ENCODE data around the gene HOXD12. TPM values are rescaled to one million over a fixed set of nuclear protein-coding genes. Genes with fewer than 3 reads are reported as not detected.

Gene HOXD12
- total and polyA plus RNA-seq, 4 donors: not detected

DNA sequence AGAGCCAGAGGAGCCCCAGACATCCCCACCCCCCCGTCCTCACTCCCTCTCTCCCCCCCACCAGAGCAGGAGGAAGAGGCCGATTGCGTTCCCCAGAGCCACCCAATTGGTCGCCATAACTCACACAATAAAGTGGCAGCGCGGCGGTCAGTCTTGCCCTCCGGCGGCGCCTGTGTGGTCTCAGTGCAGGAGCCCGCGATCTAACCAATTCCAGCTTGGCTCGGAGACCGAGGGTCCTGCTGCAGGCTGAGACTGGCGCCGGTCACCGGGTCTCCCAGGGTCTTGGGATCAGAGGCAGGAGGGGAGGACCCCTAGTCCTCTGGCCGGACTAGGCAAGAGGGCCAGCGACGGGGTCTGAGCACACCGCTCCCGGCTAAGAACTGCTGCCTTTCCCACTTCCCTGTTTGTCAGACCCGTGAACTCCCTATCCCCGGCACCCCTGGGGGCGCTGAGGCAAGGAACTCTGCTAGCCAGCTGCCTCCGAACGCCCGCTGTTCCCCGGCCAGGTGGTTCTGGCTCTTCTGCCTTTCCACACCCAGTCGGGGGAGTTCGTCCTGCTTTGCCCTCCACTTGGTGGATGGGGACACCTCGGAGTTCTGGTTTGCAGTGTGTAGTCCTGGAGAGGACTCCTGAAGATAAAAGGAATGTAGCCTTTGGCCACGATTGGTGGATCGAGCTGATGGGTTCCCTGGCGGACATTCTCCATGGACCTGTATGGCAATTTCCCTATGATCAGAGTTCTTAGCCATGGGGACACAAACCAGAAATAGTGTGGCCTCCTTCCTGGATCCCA, 1.0 kb upstream of the HOXD12 start:
- peaks cover 0 to 16% (median 5%) of the 10 kb centered on the region in 5 donors for H3K4me1 ChIP-seq (ENCODE audit: control insufficient read depth in 5 of 5, insufficient read depth in 5 of 5, low read length in 5 of 5)
- ATAC-seq (ENCODE audit: insufficient read depth, low FRiP score) (no peak), DNase-seq (no peak)
- H3K9ac ChIP-seq (ENCODE audit: insufficient read depth in 1 of 2, low read length in 2 of 2): no peak overlapping the region
- no peaks in the 10 kb centered on the region for H3K36me3 ChIP-seq (ENCODE audit: control insufficient read depth in 4 of 4, insufficient read depth in 4 of 4, low read length in 4 of 4)
- no peak overlapping the region for H3K4me3 ChIP-seq
- WGBS, 2 donors: 5 to 6% methylated on average over 35 of the region's 35 CpGs
- H3K27me3 ChIP-seq (ENCODE audit: control insufficient read depth in 3 of 3, insufficient read depth in 3 of 3, low read length in 2 of 3): peaks cover 21 to 98% (median 94%) of the 10 kb centered on the region in 3 donors
- TF ChIP-seq, protein P1, sequence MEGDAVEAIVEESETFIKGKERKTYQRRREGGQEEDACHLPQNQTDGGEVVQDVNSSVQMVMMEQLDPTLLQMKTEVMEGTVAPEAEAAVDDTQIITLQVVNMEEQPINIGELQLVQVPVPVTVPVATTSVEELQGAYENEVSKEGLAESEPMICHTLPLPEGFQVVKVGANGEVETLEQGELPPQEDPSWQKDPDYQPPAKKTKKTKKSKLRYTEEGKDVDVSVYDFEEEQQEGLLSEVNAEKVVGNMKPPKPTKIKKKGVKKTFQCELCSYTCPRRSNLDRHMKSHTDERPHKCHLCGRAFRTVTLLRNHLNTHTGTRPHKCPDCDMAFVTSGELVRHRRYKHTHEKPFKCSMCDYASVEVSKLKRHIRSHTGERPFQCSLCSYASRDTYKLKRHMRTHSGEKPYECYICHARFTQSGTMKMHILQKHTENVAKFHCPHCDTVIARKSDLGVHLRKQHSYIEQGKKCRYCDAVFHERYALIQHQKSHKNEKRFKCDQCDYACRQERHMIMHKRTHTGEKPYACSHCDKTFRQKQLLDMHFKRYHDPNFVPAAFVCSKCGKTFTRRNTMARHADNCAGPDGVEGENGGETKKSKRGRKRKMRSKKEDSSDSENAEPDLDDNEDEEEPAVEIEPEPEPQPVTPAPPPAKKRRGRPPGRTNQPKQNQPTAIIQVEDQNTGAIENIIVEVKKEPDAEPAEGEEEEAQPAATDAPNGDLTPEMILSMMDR (IDR thresholded peaks at IDR 0.05; ENCODE audit: control extremely low read depth, extremely low read depth): no peak
- peaks cover 0 to 8% (median 0%) of the 10 kb centered on the region in 4 donors for H3K9me3 ChIP-seq (ENCODE audit: control insufficient read depth in 4 of 4, insufficient read depth in 3 of 4, low read length in 3 of 4)
- H3K27ac ChIP-seq (ENCODE audit: low read depth in 1 of 2, low read length in 1 of 2): no peak overlapping the region

DNA sequence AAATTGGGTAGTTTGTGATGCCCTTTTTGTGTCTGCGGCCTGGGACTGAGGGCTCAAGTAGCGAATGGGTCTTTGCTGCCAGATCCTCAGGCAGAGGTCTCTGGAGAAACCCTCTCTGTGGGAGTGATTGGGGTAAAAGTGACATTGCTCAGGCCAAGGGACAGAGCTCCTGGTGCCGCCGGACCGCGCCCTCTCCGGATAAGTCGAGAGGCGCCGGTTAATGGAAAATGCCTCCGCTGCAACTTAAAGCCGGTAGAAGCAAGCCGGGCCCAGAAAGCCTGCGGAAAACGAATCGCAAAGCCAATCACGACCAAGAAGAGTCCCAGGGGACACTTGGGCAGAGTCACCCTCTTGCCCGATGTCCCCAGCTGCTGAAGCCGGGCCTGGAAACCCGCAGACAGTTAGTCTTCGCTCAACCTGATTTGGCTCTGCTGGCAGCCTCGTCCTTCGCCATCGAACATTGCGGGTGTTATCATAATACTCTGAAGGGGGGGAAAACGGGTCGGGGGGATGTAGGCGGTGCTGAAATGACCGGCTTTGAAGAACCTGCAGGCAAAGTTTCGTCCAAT, 352 bp upstream of the HOXD12 start:
- ATAC-seq (ENCODE audit: insufficient read depth, low FRiP score) (no peak), DNase-seq (no peak)
- peaks cover 0 to 7% (median 0%) of the 10 kb centered on the region in 4 donors for H3K9me3 ChIP-seq (ENCODE audit: control insufficient read depth in 4 of 4, insufficient read depth in 3 of 4, low read length in 3 of 4)
- H3K27ac ChIP-seq (ENCODE audit: low read depth in 1 of 2, low read length in 1 of 2): no peak overlapping the region
- H3K4me3 ChIP-seq: no peak overlapping the region
- no peak overlapping the region for H3K9ac ChIP-seq (ENCODE audit: insufficient read depth in 1 of 2, low read length in 2 of 2)
- TF ChIP-seq, protein P1 (IDR thresholded peaks at IDR 0.05; ENCODE audit: control extremely low read depth, extremely low read depth): no peak
- WGBS, 2 donors: 9 to 10% methylated on average over 30 of the region's 30 CpGs
- H3K4me1 ChIP-seq (ENCODE audit: control insufficient read depth in 5 of 5, insufficient read depth in 5 of 5, low read length in 5 of 5): peaks cover 0 to 17% (median 5%) of the 10 kb centered on the region in 5 donors
- peaks cover 23 to 98% (median 94%) of the 10 kb centered on the region in 3 donors for H3K27me3 ChIP-seq (ENCODE audit: control insufficient read depth in 3 of 3, insufficient read depth in 3 of 3, low read length in 2 of 3)
- no peaks in the 10 kb centered on the region for H3K36me3 ChIP-seq (ENCODE audit: control insufficient read depth in 4 of 4, insufficient read depth in 4 of 4, low read length in 4 of 4)

DNA sequence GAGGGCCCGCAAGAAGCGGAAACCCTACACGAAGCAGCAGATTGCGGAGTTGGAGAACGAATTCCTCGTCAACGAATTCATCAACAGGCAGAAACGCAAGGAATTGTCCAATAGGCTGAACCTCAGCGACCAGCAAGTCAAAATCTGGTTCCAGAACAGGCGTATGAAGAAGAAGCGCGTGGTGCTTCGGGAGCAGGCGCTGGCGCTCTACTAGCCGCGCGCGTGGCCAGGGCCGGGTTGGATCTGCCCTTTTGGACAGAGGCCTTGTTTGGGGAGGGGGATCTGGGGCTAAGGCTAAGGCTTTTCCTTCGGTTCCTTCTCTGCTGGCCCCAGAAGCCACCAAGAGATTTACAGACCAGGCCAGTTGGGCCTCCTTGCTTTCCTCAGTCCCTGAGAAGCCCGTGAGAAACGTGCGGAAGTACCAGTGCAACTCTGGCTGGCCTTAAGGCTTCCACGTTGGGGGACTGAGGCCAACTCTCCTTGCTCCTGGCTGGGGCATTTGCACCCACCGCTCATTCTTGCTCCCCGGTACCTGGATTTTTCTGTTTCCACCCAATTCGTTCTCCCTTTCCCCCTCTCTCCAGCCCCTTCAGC, 1.0 kb downstream of the HOXD12 start:
- ATAC-seq (ENCODE audit: insufficient read depth, low FRiP score): no peak

More for the DNA sequence above, 1.0 kb downstream of the HOXD12 start:
- TF ChIP-seq, protein P1 (IDR thresholded peaks at IDR 0.05; ENCODE audit: control extremely low read depth, extremely low read depth): no peak
- Histone ChIP-seq H3K27me3 (ENCODE audit: control insufficient read depth in 3 of 3, insufficient read depth in 3 of 3, low read length in 2 of 3) (peaks cover 34 to 98% (median 93%) of the 10 kb centered on the region in 3 donors), H3K9ac (ENCODE audit: insufficient read depth in 1 of 2, low read length in 2 of 2) (no peak overlapping the region), H3K36me3 (ENCODE audit: control insufficient read depth in 4 of 4, insufficient read depth in 4 of 4, low read length in 4 of 4) (no peaks in the 10 kb centered on the region), H3K4me1 (ENCODE audit: control insufficient read depth in 5 of 5, insufficient read depth in 5 of 5, low read length in 5 of 5) (peaks cover 0 to 20% (median 5%) of the 10 kb centered on the region in 5 donors), H3K4me3 (no peak overlapping the region), H3K27ac (ENCODE audit: low read depth in 1 of 2, low read length in 1 of 2) (no peak overlapping the region), H3K9me3 (ENCODE audit: control insufficient read depth in 4 of 4, insufficient read depth in 3 of 4, low read length in 3 of 4) (peaks cover 0 to 8% (median 0%) of the 10 kb centered on the region in 4 donors)
- 7 to 12% methylated on average over 27 to 28 of the region's 28 CpGs for WGBS, 2 donors
- no peak for DNase-seq

Measured in lung (tissue), 12 donors.